Uterus (tissue), 4 donors: Measurements from ENCODE around the gene DBP. TPM values are rescaled to one million over a fixed set of nuclear protein-coding genes. Genes with fewer than 3 reads are reported as not detected.

Experiments used
- DNase-seq, 2 donors: peaks; one replicate each; pipeline ENCODE4 v3.0.0-alpha.2; 2019 to 2020
- H3K27ac ChIP-seq, 2 donors: fragments of 200-600 bp; sonication (generic); 1 replicate in 1 of 2; 2 replicates in 1 of 2; pipeline ENCODE4 v1.5.1; 2016 to 2018
- H3K27me3 ChIP-seq, 2 donors: fragments of 200-600 bp; sonication (generic); one replicate each; pipeline ENCODE4 v1.5.1; 2018 to 2019; ENCODE audit warnings: control low read depth in 1 of 2
- H3K36me3 ChIP-seq, 2 donors: fragments of 200-600 bp; sonication (generic); one replicate each; pipeline ENCODE4 v1.5.1; 2019; ENCODE audit warnings: control low read depth in 1 of 2
- H3K4me1 ChIP-seq, 2 donors: fragments of 200-600 bp; sonication (generic); one replicate each; pipeline ENCODE4 v1.5.1; 2018 to 2019; ENCODE audit warnings: control low read depth in 1 of 2
- H3K4me3 ChIP-seq, 2 donors: fragments of 200-600 bp; sonication (generic); 1 replicate in 1 of 2; 2 replicates in 1 of 2; pipeline ENCODE4 v1.5.1; 2018 to 2019; ENCODE audit warnings: mild to moderate bottlenecking in 1 of 2
- H3K9me3 ChIP-seq, 2 donors: fragments of 200-600 bp; sonication (generic); one replicate each; pipeline ENCODE4 v1.5.1; 2019; ENCODE audit warnings: control low read depth in 1 of 2
- POLR2A ChIP-seq, 2 donors: fragments of 450-650 bp; IDR thresholded peaks; one replicate each; pipeline ENCODE4 v1.6.1; 2016; ENCODE audit warnings: antibody characterized with exemption in 2 of 2, mild to moderate bottlenecking in 1 of 2, moderate library complexity in 1 of 2
- intact Hi-C: fragments of 100-400 bp; cut with DNase I; formaldehyde crosslinking; loops from one replicate; pipeline ENCODE4 v1.15.1; 2023; ENCODE audit warnings: low total_unique reads
- total RNA-seq, 4 donors: library from RNA; depleted of rRNA in 3 of 4; stranded (reverse); fragments of >200 nt in 3 of 4; gene quantifications; one replicate each; pipeline versions ENCODE4 v1.1.0 to v1.2.4, GENCODE V29; 2014 to 2023
- TF ChIP-seq, protein P1 (sequence below), 4 experiments: fragments of 200-600 bp in 2 of 4; fragments of 450-650 bp in 2 of 4; sonication (generic) in 2 of 4; IDR thresholded peaks; one replicate each; pipeline ENCODE4 v1.5.1; 2016 to 2019; ENCODE audit warnings: antibody characterized with exemption in 4 of 4, mild to moderate bottlenecking in 2 of 4, moderate library complexity in 1 of 4
- donor health status: DM: yes; HTN: yes; CAD: no.

DBP gene
- total RNA-seq, 4 donors from 2014 or later, result 3.1 to 29.8 (median 11.3) TPM; not detected in 1

DNA sequence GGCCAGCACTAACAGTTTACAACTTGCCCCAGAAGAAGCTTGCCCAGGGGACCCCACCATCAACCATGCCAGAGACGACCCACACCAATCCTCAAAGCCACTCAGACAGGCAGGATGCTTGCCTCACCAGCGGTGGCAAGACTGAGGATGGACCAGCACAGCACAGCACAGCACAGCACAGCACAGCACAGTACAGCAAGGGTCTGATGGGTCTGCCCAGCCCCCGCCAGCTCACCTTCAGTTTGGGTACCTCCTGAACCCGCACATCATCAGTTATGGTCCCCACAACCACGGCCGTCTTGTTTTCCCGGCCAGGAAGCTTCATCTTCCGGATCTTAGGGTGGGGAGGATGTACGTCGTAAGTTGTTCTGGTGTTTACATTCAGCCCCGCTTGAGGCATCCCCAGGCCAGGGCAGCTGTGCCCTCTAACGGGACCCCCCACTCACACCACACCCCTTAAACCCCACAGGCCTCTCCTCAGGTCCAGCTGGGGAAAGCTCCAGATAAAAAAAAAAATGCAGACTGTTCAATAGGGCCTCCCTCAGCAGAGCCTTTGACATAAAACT is 20.6 kb downstream of the DBP start:
- Histone ChIP-seq H3K36me3 (no peaks in the 10 kb centered on the region), H3K27ac (no peak overlapping the region), H3K4me3 (no peak overlapping the region), H3K4me1 (peaks cover 8 to 11% of the 10 kb centered on the region in 2 donors), H3K27me3 (no peaks in the 10 kb centered on the region), H3K9me3 (no peaks in the 10 kb centered on the region)
- no peak for TF ChIP-seq POLR2A (IDR thresholded peaks at IDR 0.05)
- TF ChIP-seq, protein P1, sequence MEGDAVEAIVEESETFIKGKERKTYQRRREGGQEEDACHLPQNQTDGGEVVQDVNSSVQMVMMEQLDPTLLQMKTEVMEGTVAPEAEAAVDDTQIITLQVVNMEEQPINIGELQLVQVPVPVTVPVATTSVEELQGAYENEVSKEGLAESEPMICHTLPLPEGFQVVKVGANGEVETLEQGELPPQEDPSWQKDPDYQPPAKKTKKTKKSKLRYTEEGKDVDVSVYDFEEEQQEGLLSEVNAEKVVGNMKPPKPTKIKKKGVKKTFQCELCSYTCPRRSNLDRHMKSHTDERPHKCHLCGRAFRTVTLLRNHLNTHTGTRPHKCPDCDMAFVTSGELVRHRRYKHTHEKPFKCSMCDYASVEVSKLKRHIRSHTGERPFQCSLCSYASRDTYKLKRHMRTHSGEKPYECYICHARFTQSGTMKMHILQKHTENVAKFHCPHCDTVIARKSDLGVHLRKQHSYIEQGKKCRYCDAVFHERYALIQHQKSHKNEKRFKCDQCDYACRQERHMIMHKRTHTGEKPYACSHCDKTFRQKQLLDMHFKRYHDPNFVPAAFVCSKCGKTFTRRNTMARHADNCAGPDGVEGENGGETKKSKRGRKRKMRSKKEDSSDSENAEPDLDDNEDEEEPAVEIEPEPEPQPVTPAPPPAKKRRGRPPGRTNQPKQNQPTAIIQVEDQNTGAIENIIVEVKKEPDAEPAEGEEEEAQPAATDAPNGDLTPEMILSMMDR (IDR thresholded peaks at IDR 0.05), result no peak
- intact Hi-C loops, result loop anchor here (10.0 kb wide), 2 partner anchors 122 to 1132 kb away; partner anchors contain the start of gene KPTN
- no peak for DNase-seq

DNA sequence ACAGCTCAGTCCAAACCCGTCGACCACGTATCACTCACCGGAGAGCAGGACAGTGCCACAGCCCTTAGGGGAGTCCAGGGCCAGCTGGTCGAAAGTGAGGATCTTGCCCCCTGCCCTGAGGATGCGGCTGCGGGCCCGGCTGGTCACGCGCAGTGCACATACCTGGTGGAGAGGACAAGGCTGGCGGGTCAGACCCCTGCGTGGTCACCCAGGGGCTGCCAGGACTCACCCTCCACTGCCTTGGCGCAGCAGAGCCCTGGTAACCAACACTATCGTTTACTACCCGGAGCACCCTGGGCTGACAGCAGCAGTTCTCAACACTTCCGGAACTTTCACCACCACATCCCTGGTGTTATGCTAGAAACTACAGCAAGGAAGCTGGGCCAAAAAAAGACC is 21.1 kb downstream of the DBP start:
- Histone ChIP-seq H3K27ac (no peak overlapping the region), H3K27me3 (no peaks in the 10 kb centered on the region), H3K4me3 (no peak overlapping the region), H3K4me1 (peaks cover 8 to 11% of the 10 kb centered on the region in 2 donors), H3K9me3 (no peaks in the 10 kb centered on the region), H3K36me3 (no peaks in the 10 kb centered on the region)
- intact Hi-C loops, result loop anchor here (10.0 kb wide), 2 partner anchors 121 to 1131 kb away; partner anchors contain the start of gene KPTN
- TF ChIP-seq, protein P1 (IDR thresholded peaks at IDR 0.05), result no peak
- TF ChIP-seq POLR2A (IDR thresholded peaks at IDR 0.05), result no peak
- DNase-seq, result no peak

DNA sequence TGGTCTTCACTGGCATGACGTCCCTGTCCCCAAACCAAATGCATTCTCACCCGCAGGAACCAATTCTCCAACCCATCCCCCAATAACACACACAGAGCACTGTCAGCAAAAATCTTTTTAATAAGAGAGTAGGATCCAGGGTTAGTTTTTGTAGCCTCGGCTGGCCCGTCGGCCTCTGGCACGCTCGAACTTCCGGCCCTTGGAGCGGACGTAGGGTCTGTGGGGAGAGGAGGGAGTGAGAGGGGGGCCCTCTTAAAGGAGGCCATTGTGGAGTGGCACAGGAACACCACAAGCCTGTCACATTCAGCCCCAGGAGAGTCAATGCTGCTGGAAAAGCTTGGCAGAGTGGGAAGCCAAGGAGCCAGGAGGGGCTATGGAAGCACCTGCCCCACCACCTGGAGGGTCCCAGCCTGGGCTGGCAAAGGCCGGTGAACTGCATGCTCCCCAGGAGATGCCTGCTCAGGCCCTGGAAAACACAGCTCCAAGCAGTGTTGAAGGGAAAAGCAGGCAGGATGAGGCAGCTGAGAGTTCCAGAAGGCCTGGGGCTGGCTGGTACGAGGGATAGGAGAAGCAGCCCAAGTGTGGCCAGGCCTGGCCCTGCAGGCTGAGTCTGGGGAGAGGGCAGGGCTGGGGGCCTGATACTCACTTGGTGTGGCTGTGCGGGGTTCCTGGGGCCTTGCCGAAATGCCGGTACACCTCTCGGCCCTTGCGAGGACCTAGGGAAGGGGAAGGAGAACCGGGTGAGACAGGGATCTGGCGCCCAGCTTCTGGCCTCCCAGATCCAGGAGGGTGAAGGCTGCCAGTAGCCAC is 21.7 kb downstream of the DBP start:
- DNase-seq, result no peak
- TF ChIP-seq, protein P1 (IDR thresholded peaks at IDR 0.05), result no peak
- no peak for TF ChIP-seq POLR2A (IDR thresholded peaks at IDR 0.05)
- Histone ChIP-seq H3K27ac (no peak overlapping the region), H3K4me1 (peaks cover 8 to 11% of the 10 kb centered on the region in 2 donors), H3K9me3 (no peaks in the 10 kb centered on the region), H3K27me3 (no peaks in the 10 kb centered on the region), H3K4me3 (no peak overlapping the region), H3K36me3 (no peaks in the 10 kb centered on the region)
- intact Hi-C loops, result loop anchor here (10.0 kb wide), 2 partner anchors 121 to 1131 kb away; partner anchors contain the start of gene KPTN

DNA sequence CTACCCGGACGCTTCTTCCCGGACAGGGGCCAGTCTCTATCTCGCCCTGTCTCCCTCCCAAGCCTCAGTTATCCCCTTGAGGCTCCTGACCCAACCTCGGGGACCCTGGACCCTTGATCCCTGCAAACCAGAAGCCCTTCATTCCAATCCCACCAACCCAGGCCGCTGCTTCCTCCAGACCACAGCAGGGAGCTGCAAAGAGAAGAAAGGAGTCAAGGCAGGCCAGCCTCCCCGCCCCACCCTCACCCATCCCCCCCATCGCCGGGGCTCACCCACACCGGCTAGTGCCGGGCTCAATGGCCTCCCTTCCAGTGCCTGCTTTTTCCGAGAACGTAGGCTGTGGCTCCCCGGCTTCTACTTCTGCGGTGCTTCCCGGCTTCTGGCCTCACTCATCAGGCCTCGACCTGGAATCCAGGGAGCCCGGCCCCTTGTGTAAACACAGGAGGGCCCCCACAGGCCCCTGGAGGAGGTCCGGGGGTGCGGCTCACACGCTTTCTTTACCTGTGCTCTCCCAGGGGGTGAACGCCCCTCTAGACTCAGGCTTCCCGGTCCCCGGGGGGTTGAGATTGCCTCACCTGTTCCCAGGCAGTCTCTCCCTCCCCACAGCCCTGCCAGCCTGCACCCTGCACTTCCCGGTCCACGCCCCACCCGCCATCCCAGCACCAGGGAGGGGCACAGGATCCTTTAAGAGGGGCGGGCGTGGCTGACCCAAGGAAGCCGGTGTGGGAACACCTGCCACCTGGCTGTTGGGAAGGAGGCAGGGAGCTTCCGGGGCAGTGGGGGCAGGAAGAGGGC is 22.5 kb downstream of the DBP start, which contains the start of gene FAM83E:
FAM83E (minus strand) TSS at position 641 of the 795 bp plus-strand sequence. CDS start 1,704 bp downstream, outside the sequence.
- H3K27ac ChIP-seq, result no peak within 1 kb of the TSS
- H3K4me3 ChIP-seq, result no peak within 1 kb of the TSS
- TF ChIP-seq, protein P1 (IDR thresholded peaks at IDR 0.05), result no peak
- TF ChIP-seq POLR2A (IDR thresholded peaks at IDR 0.05), result peak in 1 of 2 donors; percentile 16
- intact Hi-C loops, result loop anchor here (10.0 kb wide), 2 partner anchors 120 to 1130 kb away; partner anchors contain the start of gene KPTN
- DNase-seq, result no peak
- no peaks in the 10 kb centered on the region for H3K27me3 ChIP-seq
- H3K36me3 ChIP-seq, result no peaks in the 10 kb centered on the region
- H3K4me1 ChIP-seq, result peaks cover 8 to 11% of the 10 kb centered on the region in 2 donors
- no peaks in the 10 kb centered on the region for H3K9me3 ChIP-seq
